Suprapubic skin (tissue), 4 donors: ENCODE measurements around the gene ABTB1. TPM values are rescaled to one million over a fixed set of nuclear protein-coding genes. Genes with fewer than 3 reads are reported as not detected.
A peak's percentile ranks its signal among the peaks of the same experiment; 100 is the strongest.

ENCODE experiments used
- DNase-seq, 2 donors: peaks; one replicate each; pipeline ENCODE4 v3.0.0-alpha.2; 2019; ENCODE audit warnings: low spot score in 2 of 2
- H3K27ac ChIP-seq: fragments of 200-600 bp; sonication (generic); one replicate; pipeline ENCODE4 v1.5.1; 2019
- H3K27me3 ChIP-seq: fragments of 200-600 bp; sonication (generic); one replicate; pipeline ENCODE4 v1.5.1; 2019
- H3K36me3 ChIP-seq: fragments of 200-600 bp; sonication (generic); one replicate; pipeline ENCODE4 v1.5.1; 2019
- H3K4me1 ChIP-seq: fragments of 200-600 bp; sonication (generic); one replicate; pipeline ENCODE4 v1.5.1; 2019
- H3K4me3 ChIP-seq: fragments of 200-600 bp; sonication (generic); one replicate; pipeline ENCODE4 v1.5.1; 2019; ENCODE audit warnings: mild to moderate bottlenecking
- H3K9me3 ChIP-seq: fragments of 200-600 bp; sonication (generic); one replicate; pipeline ENCODE4 v1.5.1; 2019
- CTCF ChIP-seq, 2 donors: fragments of 200-600 bp in 1 of 2; fragments of 450-650 bp in 1 of 2; sonication (generic) in 1 of 2; IDR thresholded peaks; one replicate each; pipeline ENCODE4 v1.5.1; 2016 to 2019; ENCODE audit warnings: antibody characterized with exemption in 2 of 2, mild to moderate bottlenecking in 1 of 2, moderate library complexity in 1 of 2
- EP300 ChIP-seq: sonication (generic); formaldehyde crosslinking; IDR thresholded peaks from one replicate; pipeline ENCODE4 v1.6.1; 2017; ENCODE audit warnings: antibody characterized with exemption
- POLR2A ChIP-seq, 2 donors: fragments of 450-650 bp; IDR thresholded peaks; one replicate each; pipeline ENCODE4 v1.6.1; 2017; ENCODE audit warnings: antibody characterized with exemption in 2 of 2, mild to moderate bottlenecking in 2 of 2, moderate library complexity in 2 of 2
- POLR2AphosphoS5 ChIP-seq, 3 donors: sonication (generic); formaldehyde crosslinking; IDR thresholded peaks; one replicate each; pipeline ENCODE4 v1.6.1; 2017; ENCODE audit warnings: antibody characterized with exemption in 3 of 3
- WGBS: methylation state at CpG from one replicate; pipeline ENCODE4 v1.1.5; 2018; 5-methylcytosine and 5-hydroxymethylcytosine counted together
- total RNA-seq, 4 donors: library from RNA; depleted of rRNA; stranded (reverse); fragments of >200 nt; gene quantifications; one replicate each; pipeline ENCODE4 v1.1.0, GENCODE V29; 2016

ABTB1 gene
- total RNA-seq, 4 donors from 2014 or later, result 19.9 to 66.1 (median 35.8) TPM

- peak in 1 of 2 donors; percentile 36 for DNase-seq
- Histone ChIP-seq H3K4me1 (peaks cover 12% of the 10 kb centered on the region), H3K36me3 (peaks cover 3% of the 10 kb centered on the region), H3K9me3 (no peaks in the 10 kb centered on the region), H3K27ac (no peak overlapping the region), H3K4me3 (no peak overlapping the region), H3K27me3 (no peaks in the 10 kb centered on the region)
- 85% methylated on average over 14 of the region's 14 CpGs for WGBS
- TF ChIP-seq POLR2AphosphoS5 (IDR thresholded peaks at IDR 0.05) (no peak), EP300 (no peak), CTCF (IDR thresholded peaks at IDR 0.05) (no peak), POLR2A (IDR thresholded peaks at IDR 0.05) (no peak)
These were observed 38.4 kb downstream of the ABTB1 start for GRCh38 chr3:127711021-127711695.

GRCh38 chr3:127711896-127712295 lies 39.1 kb downstream of the ABTB1 start:
- Histone ChIP-seq H3K4me1 (peaks cover 9% of the 10 kb centered on the region), H3K27ac (no peak overlapping the region), H3K9me3 (no peaks in the 10 kb centered on the region), H3K27me3 (no peaks in the 10 kb centered on the region), H3K36me3 (peaks cover 3% of the 10 kb centered on the region), H3K4me3 (no peak overlapping the region)
- 95% methylated on average over 14 of the region's 14 CpGs for WGBS
- DNase-seq, result peak in 1 of 2 donors; percentile 44
- TF ChIP-seq EP300 (no peak), CTCF (IDR thresholded peaks at IDR 0.05) (no peak), POLR2AphosphoS5 (IDR thresholded peaks at IDR 0.05) (no peak), POLR2A (IDR thresholded peaks at IDR 0.05) (no peak)

GRCh38 chr3:127712461-127712860 lies 39.7 kb downstream of the ABTB1 start:
- H3K4me1 ChIP-seq, result peaks cover 10% of the 10 kb centered on the region
- no peaks in the 10 kb centered on the region for H3K27me3 ChIP-seq
- H3K36me3 ChIP-seq, result peaks cover 3% of the 10 kb centered on the region
- H3K9me3 ChIP-seq, result no peaks in the 10 kb centered on the region
- no peak overlapping the region for H3K4me3 ChIP-seq
- DNase-seq, result peak in 1 of 2 donors; percentile 39
- WGBS, result 78% methylated on average over 9 of the region's 9 CpGs
- no peak overlapping the region for H3K27ac ChIP-seq
- no peak for TF ChIP-seq POLR2A (IDR thresholded peaks at IDR 0.05)
- TF ChIP-seq CTCF (IDR thresholded peaks at IDR 0.05), result no peak
- no peak for TF ChIP-seq POLR2AphosphoS5 (IDR thresholded peaks at IDR 0.05)

GRCh38 chr3:127712881-127713771 lies 40.4 kb downstream of the ABTB1 start:
- H3K4me3 ChIP-seq, result no peak overlapping the region
- H3K4me1 ChIP-seq, result peaks cover 17% of the 10 kb centered on the region
- 70% methylated on average over 5 of the region's 9 CpGs for WGBS
- peak overlapping the region; percentile 14 for H3K27ac ChIP-seq
- peaks cover under 1% of the 10 kb centered on the region for H3K36me3 ChIP-seq
- no peak for TF ChIP-seq CTCF (IDR thresholded peaks at IDR 0.05)
- TF ChIP-seq EP300, result no peak
- TF ChIP-seq POLR2AphosphoS5 (IDR thresholded peaks at IDR 0.05), result no peak
- no peak for TF ChIP-seq POLR2A (IDR thresholded peaks at IDR 0.05)
- peak in 1 of 2 donors; percentile 18 for DNase-seq
- no peaks in the 10 kb centered on the region for H3K9me3 ChIP-seq
- H3K27me3 ChIP-seq, result no peaks in the 10 kb centered on the region

- no peaks in the 10 kb centered on the region for H3K9me3 ChIP-seq
- H3K4me3 ChIP-seq, result no peak overlapping the region
- WGBS, result 70% methylated on average over 10 of the region's 10 CpGs
- no peaks in the 10 kb centered on the region for H3K27me3 ChIP-seq
- peaks cover 17% of the 10 kb centered on the region for H3K4me1 ChIP-seq
- DNase-seq, result no peak
- TF ChIP-seq CTCF (IDR thresholded peaks at IDR 0.05) (no peak), POLR2AphosphoS5 (IDR thresholded peaks at IDR 0.05) (no peak), EP300 (no peak), POLR2A (IDR thresholded peaks at IDR 0.05) (no peak)
- no peaks in the 10 kb centered on the region for H3K36me3 ChIP-seq
- H3K27ac ChIP-seq, result no peak overlapping the region
These were observed 41.4 kb downstream of the ABTB1 start for GRCh38 chr3:127714125-127714571.
